ENCODE results near the gene ZNF575.

GRCh38 chr19:43505941-43506340 is 27.0 kb upstream of the ZNF575 start:
- TF ChIP-seq EP300 (IDR thresholded peaks at IDR 0.05; ENCODE audit: borderline replicate concordance) (no peak), EGR1 (IDR thresholded peaks at IDR 0.05) (no peak), TAF1 (IDR thresholded peaks at IDR 0.05; ENCODE audit: low read depth) (no peak), MAX (IDR thresholded peaks at IDR 0.05) (no peak), TEAD4 (IDR thresholded peaks at IDR 0.05) (no peak), CEBPB (IDR thresholded peaks at IDR 0.05) (no peak), CREB1 (IDR thresholded peaks at IDR 0.05; ENCODE audit: low read depth) (no peak)
